GM23338 (cell line): Measurements from ENCODE around the gene ARFGAP2. TPM values are rescaled to one million over a fixed set of nuclear protein-coding genes. Genes with fewer than 3 reads are reported as not detected.

Source experiments
- ATAC-seq: fragments of 200-7000 bp; cut with Tn5 transposase; 3 replicates; pipeline ENCODE4 v1.9.1; 2020
- DNase-seq: peaks from one replicate; pipeline ENCODE4 v3.0.0-alpha.2; 2015; ENCODE audit warnings: low spot score
- H2AFZ ChIP-seq: fragments of 200-600 bp; sonication (generic); 2 replicates; pipeline ENCODE4 v1.8.0; 2016; ENCODE audit warnings: antibody characterized with exemption, mild to moderate bottlenecking, moderate library complexity
- H3F3A ChIP-seq: fragments of 200-600 bp; sonication (generic); replicated peaks from 2 replicates; pipeline ENCODE4 v1.8.0; 2017; ENCODE audit warnings: antibody characterized with exemption, mixed run types, low read depth
- H3K27ac ChIP-seq: fragments of 200-600 bp; sonication (generic); 2 replicates; pipeline ENCODE4 v1.6.1; 2016; ENCODE audit warnings: low read depth
- H3K27me3 ChIP-seq: fragments of 200-600 bp; sonication (generic); 2 replicates; pipeline ENCODE4 v1.8.0; 2016; ENCODE audit warnings: mild to moderate bottlenecking, mixed run types, moderate library complexity; ENCODE audit not compliant: insufficient read depth
- H3K36me3 ChIP-seq: fragments of 200-600 bp; sonication (generic); 2 replicates; pipeline ENCODE4 v1.8.0; 2016; ENCODE audit warnings: mild to moderate bottlenecking; ENCODE audit not compliant: insufficient read depth
- H3K4me1 ChIP-seq: fragments of 200-600 bp; sonication (generic); 2 replicates; pipeline ENCODE4 v1.8.0; 2016; ENCODE audit warnings: mild to moderate bottlenecking, moderate library complexity; ENCODE audit not compliant: insufficient read depth
- H3K4me2 ChIP-seq: fragments of 200-600 bp; sonication (generic); 2 replicates; pipeline ENCODE4 v1.7.1; 2017; ENCODE audit warnings: mixed run types
- H3K4me3 ChIP-seq: fragments of 200-600 bp; sonication (generic); 2 replicates; pipeline ENCODE4 v1.6.1; 2016; ENCODE audit warnings: mixed run types
- H3K79me2 ChIP-seq: fragments of 200-600 bp; sonication (generic); replicated peaks from 2 replicates; pipeline ENCODE4 v1.8.0; 2017; ENCODE audit warnings: mild to moderate bottlenecking; ENCODE audit not compliant: insufficient read depth
- H3K9me2 ChIP-seq: fragments of 200-600 bp; sonication (generic); 2 replicates; pipeline ENCODE4 v1.8.0; 2017; ENCODE audit not compliant: insufficient read depth
- H4K20me1 ChIP-seq: fragments of 200-600 bp; sonication (generic); replicated peaks from 2 replicates; pipeline ENCODE4 v1.8.0; 2017; ENCODE audit warnings: mild to moderate bottlenecking; ENCODE audit not compliant: insufficient read depth
- H3K27ac Mint-ChIP-seq: 2 replicates; pipeline ENCODE4 v1.8.0; 2020; ENCODE audit warnings: inconsistent platforms, mild to moderate bottlenecking, moderate library complexity, mixed read lengths
- H3K27me3 Mint-ChIP-seq: 3 replicates; pipeline ENCODE4 v1.8.0; 2022; ENCODE audit warnings: low read depth, mild to moderate bottlenecking, moderate library complexity, mixed read lengths, inconsistent platforms; ENCODE audit not compliant: insufficient read depth, poor library complexity
- H3K36me3 Mint-ChIP-seq: 3 replicates; pipeline ENCODE4 v1.8.0; 2021; ENCODE audit warnings: low read depth, mild to moderate bottlenecking, inconsistent platforms, moderate library complexity, mixed read lengths
- H3K4me1 Mint-ChIP-seq: 3 replicates; pipeline ENCODE4 v1.8.0; 2020; ENCODE audit warnings: mild to moderate bottlenecking, inconsistent platforms, mixed read lengths
- H3K4me3 Mint-ChIP-seq: 3 replicates; pipeline ENCODE4 v1.8.0; 2021; ENCODE audit warnings: moderate library complexity, mild to moderate bottlenecking, inconsistent platforms, mixed read lengths
- H3K9me3 Mint-ChIP-seq: 3 replicates; pipeline ENCODE4 v1.8.0; 2020; ENCODE audit warnings: moderate library complexity, mild to moderate bottlenecking, inconsistent platforms, mixed read lengths
- CTCF ChIP-seq, 2 experiments: fragments of 200-600 bp in 1 of 2; sonication (generic) in 1 of 2; conservative IDR thresholded peaks; 2 replicates each; pipeline versions ENCODE4 v1.5.1 to v1.6.1; 2016 to 2017; ENCODE audit warnings: antibody characterized with exemption in 2 of 2, low read depth in 2 of 2, mild to moderate bottlenecking in 2 of 2, moderate library complexity in 1 of 2
- EZH2 ChIP-seq: fragments of 200-600 bp; sonication (generic); IDR thresholded peaks from one replicate; pipeline ENCODE4 v1.8.0; 2017; ENCODE audit warnings: antibody characterized with exemption, mild to moderate bottlenecking, low read depth; ENCODE audit not compliant: unreplicated experiment
- EZH2phosphoT487 ChIP-seq: fragments of 200-600 bp; sonication (generic); IDR thresholded peaks from one replicate; pipeline ENCODE4 v1.8.1; 2018; ENCODE audit warnings: antibody characterized with exemption; ENCODE audit not compliant: unreplicated experiment
- POLR2AphosphoS5 ChIP-seq: IDR thresholded peaks from 2 replicates; pipeline ENCODE4 v1.6.1; 2016; ENCODE audit warnings: antibody characterized with exemption, low read depth
- ZNF114 ChIP-seq: fragments of 250-450 bp; sonication (Bioruptor Pico); IDR thresholded peaks from 2 replicates; pipeline ENCODE4 v1.5.0; 2020; ENCODE audit warnings: mild to moderate bottlenecking, moderate library complexity
- ZNF331 ChIP-seq: fragments of 250-450 bp; sonication (Bioruptor Pico); IDR thresholded peaks from 2 replicates; pipeline ENCODE4 v1.5.0; 2020; ENCODE audit warnings: low read depth, mild to moderate bottlenecking, moderate library complexity
- polyA plus RNA-seq: library from polyadenylated mRNA; unstranded; fragments of >200 nt; fragmentation: Nextera tagmentation; extraction: Ambion mirVana; gene quantifications from 2 replicates; pipeline ENCODE4 v1.2.1, GENCODE V29; 2016
- total RNA-seq: library from RNA; depleted of rRNA; stranded (reverse); fragments of >200 nt; shearing (Covaris generic); gene quantifications from 2 replicates; pipeline ENCODE4 v1.2.3, GENCODE V29; 2014
- TF ChIP-seq, protein P1 (sequence below): fragments of 250-450 bp; sonication (Bioruptor Pico); IDR thresholded peaks from 2 replicates; pipeline ENCODE4 v1.5.0; 2020; ENCODE audit warnings: mild to moderate bottlenecking, moderate library complexity

ARFGAP2 gene
- total and polyA plus RNA-seq, 2 experiments from 2014 or later: 25.6 to 122 TPM

DNA sequence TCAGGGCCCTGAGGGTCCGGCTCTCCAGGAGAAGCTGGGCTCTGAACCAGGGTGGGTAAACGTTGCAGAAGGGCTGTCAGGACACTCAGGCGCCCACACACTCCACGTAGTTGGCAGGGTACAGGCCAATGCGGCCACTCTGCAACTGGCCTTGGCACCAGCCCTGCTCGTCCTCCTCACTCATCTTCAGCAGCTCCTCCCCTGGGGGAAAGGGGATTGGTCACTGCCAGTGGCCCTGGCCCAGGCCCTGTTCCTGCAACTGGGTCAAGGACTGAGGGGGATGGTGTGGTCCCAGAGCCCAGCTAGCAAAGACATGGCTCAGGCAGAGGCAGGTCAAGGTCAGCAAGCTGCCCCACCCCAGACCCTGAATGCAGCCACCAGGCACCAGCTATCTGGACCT lies 1.2 kb upstream of the ARFGAP2 start (continued):
- TF ChIP-seq, protein P1, sequence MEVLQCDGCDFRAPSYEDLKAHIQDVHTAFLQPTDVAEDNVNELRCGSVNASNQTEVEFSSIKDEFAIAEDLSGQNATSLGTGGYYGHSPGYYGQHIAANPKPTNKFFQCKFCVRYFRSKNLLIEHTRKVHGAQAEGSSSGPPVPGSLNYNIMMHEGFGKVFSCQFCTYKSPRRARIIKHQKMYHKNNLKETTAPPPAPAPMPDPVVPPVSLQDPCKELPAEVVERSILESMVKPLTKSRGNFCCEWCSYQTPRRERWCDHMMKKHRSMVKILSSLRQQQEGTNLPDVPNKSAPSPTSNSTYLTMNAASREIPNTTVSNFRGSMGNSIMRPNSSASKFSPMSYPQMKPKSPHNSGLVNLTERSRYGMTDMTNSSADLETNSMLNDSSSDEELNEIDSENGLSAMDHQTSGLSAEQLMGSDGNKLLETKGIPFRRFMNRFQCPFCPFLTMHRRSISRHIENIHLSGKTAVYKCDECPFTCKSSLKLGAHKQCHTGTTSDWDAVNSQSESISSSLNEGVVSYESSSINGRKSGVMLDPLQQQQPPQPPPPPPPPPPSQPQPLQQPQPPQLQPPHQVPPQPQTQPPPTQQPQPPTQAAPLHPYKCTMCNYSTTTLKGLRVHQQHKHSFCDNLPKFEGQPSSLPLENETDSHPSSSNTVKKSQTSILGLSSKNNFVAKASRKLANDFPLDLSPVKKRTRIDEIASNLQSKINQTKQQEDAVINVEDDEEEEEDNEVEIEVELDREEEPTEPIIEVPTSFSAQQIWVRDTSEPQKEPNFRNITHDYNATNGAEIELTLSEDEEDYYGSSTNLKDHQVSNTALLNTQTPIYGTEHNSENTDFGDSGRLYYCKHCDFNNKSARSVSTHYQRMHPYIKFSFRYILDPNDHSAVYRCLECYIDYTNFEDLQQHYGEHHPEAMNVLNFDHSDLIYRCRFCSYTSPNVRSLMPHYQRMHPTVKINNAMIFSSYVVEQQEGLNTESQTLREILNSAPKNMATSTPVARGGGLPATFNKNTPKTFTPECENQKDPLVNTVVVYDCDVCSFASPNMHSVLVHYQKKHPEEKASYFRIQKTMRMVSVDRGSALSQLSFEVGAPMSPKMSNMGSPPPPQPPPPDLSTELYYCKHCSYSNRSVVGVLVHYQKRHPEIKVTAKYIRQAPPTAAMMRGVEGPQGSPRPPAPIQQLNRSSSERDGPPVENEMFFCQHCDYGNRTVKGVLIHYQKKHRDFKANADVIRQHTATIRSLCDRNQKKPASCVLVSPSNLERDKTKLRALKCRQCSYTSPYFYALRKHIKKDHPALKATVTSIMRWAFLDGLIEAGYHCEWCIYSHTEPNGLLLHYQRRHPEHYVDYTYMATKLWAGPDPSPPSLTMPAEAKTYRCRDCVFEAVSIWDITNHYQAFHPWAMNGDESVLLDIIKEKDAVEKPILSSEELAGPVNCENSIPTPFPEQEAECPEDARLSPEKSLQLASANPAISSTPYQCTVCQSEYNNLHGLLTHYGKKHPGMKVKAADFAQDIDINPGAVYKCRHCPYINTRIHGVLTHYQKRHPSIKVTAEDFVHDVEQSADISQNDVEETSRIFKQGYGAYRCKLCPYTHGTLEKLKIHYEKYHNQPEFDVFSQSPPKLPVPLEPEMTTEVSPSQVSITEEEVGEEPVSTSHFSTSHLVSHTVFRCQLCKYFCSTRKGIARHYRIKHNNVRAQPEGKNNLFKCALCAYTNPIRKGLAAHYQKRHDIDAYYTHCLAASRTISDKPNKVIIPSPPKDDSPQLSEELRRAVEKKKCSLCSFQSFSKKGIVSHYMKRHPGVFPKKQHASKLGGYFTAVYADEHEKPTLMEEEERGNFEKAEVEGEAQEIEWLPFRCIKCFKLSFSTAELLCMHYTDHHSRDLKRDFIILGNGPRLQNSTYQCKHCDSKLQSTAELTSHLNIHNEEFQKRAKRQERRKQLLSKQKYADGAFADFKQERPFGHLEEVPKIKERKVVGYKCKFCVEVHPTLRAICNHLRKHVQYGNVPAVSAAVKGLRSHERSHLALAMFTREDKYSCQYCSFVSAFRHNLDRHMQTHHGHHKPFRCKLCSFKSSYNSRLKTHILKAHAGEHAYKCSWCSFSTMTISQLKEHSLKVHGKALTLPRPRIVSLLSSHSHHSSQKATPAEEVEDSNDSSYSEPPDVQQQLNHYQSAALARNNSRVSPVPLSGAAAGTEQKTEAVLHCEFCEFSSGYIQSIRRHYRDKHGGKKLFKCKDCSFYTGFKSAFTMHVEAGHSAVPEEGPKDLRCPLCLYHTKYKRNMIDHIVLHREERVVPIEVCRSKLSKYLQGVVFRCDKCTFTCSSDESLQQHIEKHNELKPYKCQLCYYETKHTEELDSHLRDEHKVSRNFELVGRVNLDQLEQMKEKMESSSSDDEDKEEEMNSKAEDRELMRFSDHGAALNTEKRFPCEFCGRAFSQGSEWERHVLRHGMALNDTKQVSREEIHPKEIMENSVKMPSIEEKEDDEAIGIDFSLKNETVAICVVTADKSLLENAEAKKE (CRISPR knock-in tag): no peak
- TF ChIP-seq EZH2: no peak
- no peak for TF ChIP-seq ZNF331 (CRISPR knock-in tag)
- TF ChIP-seq CTCF (conservative IDR thresholded peaks at IDR 0.05; ENCODE audit: low read depth in 2 of 2): no peak

- peak overlapping the region; percentile 95 for H3K4me3 Mint-ChIP-seq
- Histone ChIP-seq H2AFZ (peak overlapping the region; percentile 93; the same call in 1 of the 2 replicates), H3K27ac (peak overlapping the region; percentile 97), H3K79me2 (peaks cover 40% of the 10 kb centered on the region), H3K36me3 (no peaks in the 10 kb centered on the region), H3K27me3 (no peaks in the 10 kb centered on the region), H4K20me1 (peaks cover 3% of the 10 kb centered on the region; the same call in 1 of the 2 replicates), H3K9me2 (no peaks in the 10 kb centered on the region), H3F3A (peaks cover 18% of the 10 kb centered on the region), H3K4me2 (peak overlapping the region; percentile 97), H3K4me1 (peaks cover 5% of the 10 kb centered on the region; the same call in 1 of the 2 replicates), H3K4me3 (peak overlapping the region; percentile 100)
- ATAC-seq: peak; percentile 53
- H3K36me3 Mint-ChIP-seq: peaks cover 30% of the 10 kb centered on the region
- H3K9me3 Mint-ChIP-seq: no peaks in the 10 kb centered on the region
- peak; percentile 79 for DNase-seq
- H3K27me3 Mint-ChIP-seq: peaks cover 22% of the 10 kb centered on the region
- H3K27ac Mint-ChIP-seq: peak overlapping the region; percentile 99
- H3K4me1 Mint-ChIP-seq: peaks cover 19% of the 10 kb centered on the region
- TF ChIP-seq ZNF331 (CRISPR knock-in tag) (no peak), EZH2phosphoT487 (no peak), ZNF114 (no peak), POLR2AphosphoS5 (no peak)
- TF ChIP-seq, protein P1 (CRISPR knock-in tag): no peak
These were observed 658 bp upstream of the ARFGAP2 start for GRCh38 chr11:47177229-47177845.
